Spleen (tissue), 11 donors: ENCODE results near the gene THBS1. TPM values are rescaled to one million over a fixed set of nuclear protein-coding genes. Genes with fewer than 3 reads are reported as not detected.

ENCODE experiments used
- DNase-seq: peaks from one replicate; pipeline ENCODE4 v3.0.0-alpha.2; 2020
- H3K27ac ChIP-seq, 8 donors: fragments of 200-600 bp; sonication (generic) in 7 of 8; 1 replicate in 4 of 8; 2 replicates in 4 of 8; pipeline versions ENCODE4 v1.5.0 to v1.8.0; 2016 to 2021; ENCODE audit warnings: inconsistent platforms in 4 of 8, mild to moderate bottlenecking in 4 of 8, moderate library complexity in 1 of 8
- H3K27me3 ChIP-seq, 7 donors: fragments of 200-600 bp; sonication (generic) in 6 of 7; replicated peaks in 1 of 7; 1 replicate in 4 of 7; 2 replicates in 3 of 7; pipeline versions ENCODE4 v1.5.0 to v1.8.0; 2016 to 2021; ENCODE audit warnings: inconsistent platforms in 3 of 7, mild to moderate bottlenecking in 1 of 7
- H3K36me3 ChIP-seq, 6 donors: fragments of 200-600 bp; sonication (generic) in 5 of 6; 1 replicate in 4 of 6; 2 replicates in 2 of 6; pipeline versions ENCODE4 v1.5.0 to v1.8.0; 2016 to 2021; ENCODE audit warnings: inconsistent platforms in 2 of 6
- H3K4me1 ChIP-seq, 6 donors: fragments of 200-600 bp; sonication (generic) in 5 of 6; 1 replicate in 3 of 6; 2 replicates in 3 of 6; pipeline versions ENCODE4 v1.5.0 to v1.8.0; 2016 to 2021; ENCODE audit warnings: inconsistent platforms in 3 of 6
- H3K4me3 ChIP-seq, 8 donors: fragments of 200-600 bp; sonication (generic) in 7 of 8; 1 replicate in 4 of 8; 2 replicates in 4 of 8; pipeline versions ENCODE4 v1.5.0 to v1.8.0; 2016 to 2021; ENCODE audit warnings: inconsistent platforms in 4 of 8, mild to moderate bottlenecking in 4 of 8, moderate library complexity in 2 of 8
- H3K9me3 ChIP-seq, 8 donors: fragments of 200-600 bp; sonication (generic) in 7 of 8; 1 replicate in 4 of 8; 2 replicates in 4 of 8; pipeline versions ENCODE4 v1.5.0 to v1.8.0; 2016 to 2021; ENCODE audit warnings: inconsistent platforms in 4 of 8
- CTCF ChIP-seq, 11 experiments: fragments of 200-600 bp in 7 of 11; fragments of 450-650 bp in 4 of 11; sonication (generic) in 4 of 11; IDR thresholded peaks in 8 of 11; conservative IDR thresholded peaks in 3 of 11; 1 replicate in 7 of 11; 2 replicates in 4 of 11; pipeline versions ENCODE4 v1.4.0 to v1.8.0; 2016 to 2021; ENCODE audit warnings: antibody characterized with exemption in 11 of 11, inconsistent platforms in 4 of 11, mild to moderate bottlenecking in 1 of 11
- POLR2A ChIP-seq, 3 donors: fragments of 450-650 bp; IDR thresholded peaks; one replicate each; pipeline ENCODE4 v1.5.1; 2017; ENCODE audit warnings: antibody characterized with exemption in 3 of 3, mild to moderate bottlenecking in 1 of 3
- POLR2AphosphoS5 ChIP-seq, 3 donors: sonication (generic); formaldehyde crosslinking; IDR thresholded peaks; one replicate each; pipeline ENCODE4 v1.5.1; 2017; ENCODE audit warnings: antibody characterized with exemption in 3 of 3
- WGBS, 5 donors: extraction: QIAGEN DNeasy Blood & Tissue Kit in 3 of 5; methylation state at CpG; one replicate each; pipeline versions ENCODE4 v1.1.5 to v1.1.7; 2013 to 2018; 5-methylcytosine and 5-hydroxymethylcytosine counted together
- intact Hi-C: fragments of 100-400 bp; cut with DNase I; formaldehyde crosslinking; loops from one replicate; pipeline ENCODE4 v1.15.0; 2023; ENCODE audit warnings: low total_unique reads
- polyA plus RNA-seq, 3 donors: library from polyadenylated mRNA; stranded (reverse); fragments of 200-250 nt; gene quantifications; one replicate each; pipeline ENCODE4 v1.2.1, GENCODE V29; 2013
- total RNA-seq, 7 donors: library from RNA; depleted of rRNA in 3 of 7; stranded (reverse); fragments of >200 nt in 3 of 7; fragmentation: NEBNext Ultra II Directional in 4 of 7; extraction: Animal tissue kit (Norgen Biotek cat#: 25700) in 4 of 7; gene quantifications; one replicate each; pipeline versions ENCODE4 v1.1.0 to v1.2.1, GENCODE V29; 2016 to 2021
- donor health status: healthy with polysubstance abuse.
- donor health status: DM: no; HTN: no; CAD: no; lungs with moderate emphysema.
- donor health status: DM: no; HTN: no; CAD: no.
- donor health status: Bipolar disorder and iron deficiency.
- donor health status: healthy.
- donor health status: DM: no; HTN: no; CAD: no.
- donor health status: DM: yes; HTN: yes; CAD: no.

The THBS1 gene
- total and polyA plus RNA-seq, 10 donors, result 8.4 to 1,022 (median 271) TPM

DNA sequence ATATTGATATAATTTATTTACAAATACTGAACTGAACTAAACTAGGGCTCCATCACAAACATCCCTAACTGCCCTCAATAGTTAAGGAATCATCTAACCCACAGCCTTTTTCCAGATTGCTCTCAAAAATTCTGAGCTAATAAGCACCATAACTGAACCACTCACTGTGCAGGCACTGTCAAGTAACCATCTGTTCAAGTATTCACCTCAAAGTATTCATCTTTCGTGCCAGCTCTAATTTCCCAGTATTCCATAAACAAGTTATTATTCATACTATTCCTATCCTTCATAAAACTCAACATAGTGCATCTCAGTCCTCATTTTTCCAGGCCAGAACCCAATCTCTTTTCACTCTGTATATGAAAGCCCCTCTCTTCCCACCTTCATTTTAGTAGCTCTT lies 41.1 kb downstream of the THBS1 start:
- no peak for TF ChIP-seq POLR2AphosphoS5 (IDR thresholded peaks at IDR 0.05)
- TF ChIP-seq CTCF (IDR thresholded peaks at IDR 0.05 in 8 of 11, conservative IDR thresholded peaks at IDR 0.05 in 3 of 11), result no peak
- no peak for TF ChIP-seq POLR2A (IDR thresholded peaks at IDR 0.05)
- H3K4me1 ChIP-seq, result peaks cover 6 to 29% (median 19%) of the 10 kb centered on the region in 6 donors
- peak overlapping the region in 3 of 8 donors; percentile 82 to 92 (median 83) for H3K27ac ChIP-seq
- no peak for DNase-seq
- H3K36me3 ChIP-seq, result no peaks in the 10 kb centered on the region
- peaks cover 0 to 5% (median 0%) of the 10 kb centered on the region in 8 donors for H3K9me3 ChIP-seq
- H3K27me3 ChIP-seq, result no peaks in the 10 kb centered on the region
- 87 to 98% (median 97%) methylated on average over 1 of the region's 1 CpG for WGBS, 5 donors
- intact Hi-C loops, result no loop called here
- H3K4me3 ChIP-seq, result no peak overlapping the region

DNA sequence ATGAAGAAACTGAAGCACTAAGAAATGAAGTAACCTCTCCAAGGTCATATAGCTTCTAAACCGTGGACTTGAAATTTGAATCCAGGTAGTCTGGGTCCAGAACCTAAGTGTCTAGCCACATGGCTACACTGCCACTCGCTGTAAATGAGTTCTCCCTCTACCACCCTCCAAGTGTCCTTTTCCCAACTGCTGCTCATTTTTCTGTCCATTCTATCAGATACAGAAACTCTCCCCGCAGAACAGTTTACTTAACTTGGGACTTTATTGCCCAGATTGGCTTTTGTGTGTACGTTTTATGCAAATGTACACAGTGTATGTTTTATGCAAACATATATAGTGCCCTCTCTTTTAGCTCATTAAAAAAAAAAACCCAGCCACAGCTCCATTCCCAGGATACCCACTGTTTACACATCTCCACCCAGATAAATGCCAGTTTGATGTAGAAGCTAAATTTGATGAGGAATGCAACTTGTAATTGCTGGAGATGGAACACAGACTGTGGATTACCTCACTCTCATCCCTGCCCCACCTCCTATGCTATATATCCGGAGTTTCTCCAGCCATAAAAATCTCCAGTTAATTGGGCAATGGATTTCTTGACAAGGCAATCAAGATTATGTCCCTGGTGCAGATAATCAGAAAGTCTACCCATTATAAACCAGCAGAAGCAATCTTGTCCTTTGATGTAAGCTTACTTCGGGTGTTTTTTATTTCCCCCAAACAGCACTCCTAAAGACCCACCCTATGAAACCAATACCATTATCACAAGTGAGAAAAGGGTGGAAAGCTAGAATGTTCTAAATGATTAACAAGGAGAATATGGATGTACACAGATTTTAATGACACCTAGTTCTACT lies 42.0 kb downstream of the THBS1 start:
- Histone ChIP-seq H3K4me1 (peaks cover 6 to 38% (median 21%) of the 10 kb centered on the region in 6 donors), H3K27me3 (no peaks in the 10 kb centered on the region), H3K4me3 (no peak overlapping the region), H3K27ac (peak overlapping the region in 7 of 8 donors; percentile 13 to 92 (median 80)), H3K36me3 (no peaks in the 10 kb centered on the region), H3K9me3 (peaks cover 0 to 5% (median 0%) of the 10 kb centered on the region in 8 donors)
- no peak for DNase-seq
- 80 to 92% (median 88%) methylated on average over 6 of the region's 6 CpGs for WGBS, 5 donors
- intact Hi-C loops, result no loop called here
- TF ChIP-seq POLR2A (IDR thresholded peaks at IDR 0.05), result no peak
- TF ChIP-seq POLR2AphosphoS5 (IDR thresholded peaks at IDR 0.05), result no peak
- TF ChIP-seq CTCF (IDR thresholded peaks at IDR 0.05 in 8 of 11, conservative IDR thresholded peaks at IDR 0.05 in 3 of 11), result no peak

- intact Hi-C loops, result no loop called here
- Histone ChIP-seq H3K36me3 (no peaks in the 10 kb centered on the region), H3K4me1 (peaks cover 10 to 45% (median 27%) of the 10 kb centered on the region in 6 donors), H3K9me3 (peaks cover 0 to 5% (median 0%) of the 10 kb centered on the region in 8 donors), H3K4me3 (no peak overlapping the region), H3K27ac (peak overlapping the region; percentile 37 to 92 (median 82)), H3K27me3 (no peaks in the 10 kb centered on the region)
- TF ChIP-seq POLR2AphosphoS5 (IDR thresholded peaks at IDR 0.05) (no peak), POLR2A (IDR thresholded peaks at IDR 0.05) (no peak), CTCF (IDR thresholded peaks at IDR 0.05 in 8 of 11, conservative IDR thresholded peaks at IDR 0.05 in 3 of 11) (no peak)
- no peak for DNase-seq
- 45 to 58% (median 52%) methylated on average over 4 of the region's 4 CpGs for WGBS, 5 donors
Measured at GRCh38 chr15:39623529-39623931, 42.7 kb downstream of the THBS1 start.

DNA sequence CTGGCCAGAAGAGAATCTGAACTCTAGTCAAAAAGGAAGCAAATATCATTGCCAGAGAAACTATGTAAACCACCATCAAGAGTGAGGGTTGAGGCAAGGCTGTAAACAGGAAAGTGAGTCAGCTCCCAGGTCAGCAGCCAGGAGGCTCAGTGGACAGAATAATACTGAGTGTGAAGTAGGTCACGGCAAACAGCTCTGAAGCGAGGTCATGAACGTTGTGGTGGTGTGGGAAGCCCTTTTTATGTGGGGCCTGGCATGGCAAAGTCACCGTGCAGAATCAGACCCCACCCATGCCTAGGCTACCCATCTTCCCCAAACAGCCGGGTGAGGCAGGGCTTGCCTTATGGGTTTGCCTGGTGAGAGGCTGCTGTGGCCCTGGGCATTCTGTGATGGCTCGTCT lies 43.9 kb downstream of the THBS1 start:
- Histone ChIP-seq H3K9me3 (peaks cover 0 to 5% (median 0%) of the 10 kb centered on the region in 8 donors), H3K4me1 (peaks cover 11 to 57% (median 40%) of the 10 kb centered on the region in 6 donors), H3K36me3 (no peaks in the 10 kb centered on the region), H3K27me3 (no peaks in the 10 kb centered on the region), H3K4me3 (no peak overlapping the region), H3K27ac (peak overlapping the region; percentile 66 to 92 (median 82))
- DNase-seq, result peak; percentile 78
- TF ChIP-seq POLR2A (IDR thresholded peaks at IDR 0.05) (no peak), CTCF (IDR thresholded peaks at IDR 0.05 in 8 of 11, conservative IDR thresholded peaks at IDR 0.05 in 3 of 11) (peak in 3 of 11 experiments; percentile 5 to 34 (median 19)), POLR2AphosphoS5 (IDR thresholded peaks at IDR 0.05) (peak; percentile 38 to 86 (median 55))
- 19 to 47% (median 26%) methylated on average over 5 to 6 of the region's 6 CpGs for WGBS, 5 donors
- intact Hi-C loops, result no loop called here
